NCI-H1436 treated with DMSO at 0.1 percent for 48 hours (cell line): ENCODE data around the gene GNB2.
"Not testable (repeated sequence)": the region's sequence is repeated elsewhere in the genome, so short reads cannot be mapped to it uniquely, and the experiment has no call there.

Source experiments
- DNase-seq: peaks from one replicate; lab custom pipeline; 2025; lab: John Stamatoyannopoulos, UW

Gene GNB2

DNA sequence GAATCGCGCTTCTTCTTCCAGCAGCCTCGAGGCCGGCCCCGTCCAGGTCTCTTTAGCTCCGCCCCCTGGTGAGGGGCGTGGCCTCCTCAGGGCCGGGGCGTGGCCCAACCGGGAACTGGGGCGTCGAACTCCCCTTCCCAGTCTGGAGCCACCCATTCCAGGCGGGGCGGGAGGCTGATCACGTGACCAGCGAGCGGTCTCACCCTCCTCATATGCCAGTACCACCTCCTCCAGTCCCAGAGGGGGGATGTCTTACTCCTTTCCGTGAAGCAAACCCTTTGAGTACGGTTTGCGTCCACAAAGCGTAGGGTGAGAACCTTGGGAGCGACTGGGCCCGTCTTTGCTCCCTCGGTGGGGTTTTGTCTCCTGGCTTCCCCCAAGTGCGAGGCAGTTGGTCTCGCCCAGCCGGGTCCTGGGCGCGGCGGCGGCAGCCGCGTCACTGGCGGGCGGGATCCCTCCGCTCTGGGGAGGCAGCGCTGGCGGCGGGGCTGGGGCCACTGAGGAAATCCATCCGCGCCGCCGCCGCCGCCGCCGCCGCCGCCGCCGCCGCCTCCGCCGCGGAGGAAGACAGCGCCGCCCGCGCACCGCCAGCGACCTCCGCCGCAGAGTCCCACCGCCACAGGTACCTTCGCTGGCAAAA is at the start of gene GNB2:
TSS of gene GNB2 (plus strand) at position 439 of the 640 bp plus-strand sequence. CDS start 2,526 bp downstream, outside the sequence.
- peak; percentile 77 for DNase-seq

DNA sequence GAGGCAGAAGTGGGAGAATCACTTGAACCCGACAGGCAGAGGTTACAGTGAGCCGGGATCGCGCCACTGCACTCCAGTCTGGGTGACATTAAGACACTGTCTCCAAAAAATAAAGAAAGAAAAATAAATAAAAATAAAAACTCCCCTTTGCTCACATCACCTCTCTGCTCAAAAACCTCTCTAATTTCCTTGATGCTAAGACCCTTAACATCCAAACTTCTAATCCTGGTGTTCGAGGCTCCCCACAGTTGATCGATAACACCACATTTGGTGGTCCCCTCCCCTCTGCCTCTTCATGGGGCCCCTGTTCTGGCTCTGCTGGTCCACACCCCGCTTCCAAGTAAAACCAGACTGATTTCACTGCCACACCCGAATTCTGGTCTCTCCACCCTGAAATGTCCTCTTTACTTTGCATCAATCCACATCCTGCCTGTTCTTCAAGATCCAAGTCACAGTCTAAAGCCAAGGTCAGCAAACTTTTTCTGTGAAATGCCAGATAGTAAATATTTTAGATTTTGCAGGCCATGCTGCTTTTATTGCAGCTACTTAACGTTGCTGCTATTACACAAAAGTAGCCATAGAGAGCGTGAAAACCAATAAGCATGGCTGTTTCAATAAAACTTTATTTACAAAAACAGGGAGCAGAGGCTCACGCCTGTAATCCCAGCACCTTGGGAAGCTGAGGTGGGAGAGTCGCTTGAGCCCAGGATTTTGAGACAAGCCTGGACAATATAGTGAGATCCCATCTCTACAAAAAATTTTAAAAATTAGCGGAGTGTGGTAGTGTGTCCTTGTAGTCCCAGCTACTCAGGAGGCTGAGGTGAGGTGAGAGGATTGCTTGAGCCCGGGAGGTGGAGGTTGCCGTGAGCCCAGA is 49.4 kb upstream of the GNB2 start:
- DNase-seq: no peak

DNA sequence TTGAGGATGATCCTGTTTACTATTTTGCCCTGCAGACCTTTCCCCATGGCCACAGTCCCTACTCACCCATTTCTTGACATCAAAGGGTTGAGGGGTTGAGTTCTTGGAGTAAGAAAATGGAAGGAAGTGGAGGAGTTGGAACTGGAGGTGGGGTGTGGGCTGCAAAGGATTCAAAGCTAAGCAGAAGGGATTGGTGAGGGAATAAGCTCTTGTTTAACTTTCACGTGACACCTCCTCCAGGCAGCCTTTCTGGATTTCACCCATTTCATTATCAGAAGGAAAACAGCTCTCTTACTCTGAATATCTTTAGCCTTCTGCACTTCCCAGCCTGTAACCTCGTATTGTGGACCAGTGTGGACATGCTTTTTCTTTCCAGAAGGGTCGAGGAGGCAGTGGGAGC is 47.5 kb upstream of the GNB2 start:
- no peak for DNase-seq

DNA sequence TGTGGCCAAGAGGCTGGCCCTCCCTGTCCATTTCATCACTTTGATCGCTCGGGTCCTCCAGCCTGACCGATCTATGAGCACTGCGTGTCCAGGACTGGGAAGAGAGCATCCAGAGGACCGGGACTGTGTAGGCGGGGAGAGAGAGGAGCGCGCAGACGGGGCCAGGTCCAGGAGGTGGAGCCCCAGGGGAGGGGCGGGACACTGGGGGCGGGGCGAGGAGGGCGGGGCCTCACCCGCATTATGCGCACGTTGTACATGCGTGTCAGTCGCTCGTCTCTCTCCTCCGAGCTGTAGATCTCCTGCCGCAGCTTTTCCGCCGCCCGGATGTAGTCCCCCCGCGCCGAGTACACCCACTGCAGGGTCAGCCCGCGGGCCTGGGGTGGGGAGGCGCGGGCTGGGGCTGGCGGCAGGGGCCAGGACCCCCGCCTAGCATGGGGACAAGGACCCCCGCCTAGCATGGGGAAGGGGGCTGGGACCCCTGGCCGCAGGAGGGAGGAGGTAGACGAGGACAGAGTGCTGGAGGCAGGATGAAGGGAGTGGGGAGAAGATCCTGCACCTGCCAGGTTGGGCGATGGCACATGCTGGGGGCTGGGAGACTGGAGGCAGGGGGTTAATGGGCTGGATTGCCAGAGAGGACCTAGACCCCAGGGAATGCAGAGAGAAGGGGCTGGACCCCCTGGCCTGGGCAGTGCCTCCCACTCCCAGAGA is 46.9 kb upstream of the GNB2 start:
- no peak for DNase-seq

DNA sequence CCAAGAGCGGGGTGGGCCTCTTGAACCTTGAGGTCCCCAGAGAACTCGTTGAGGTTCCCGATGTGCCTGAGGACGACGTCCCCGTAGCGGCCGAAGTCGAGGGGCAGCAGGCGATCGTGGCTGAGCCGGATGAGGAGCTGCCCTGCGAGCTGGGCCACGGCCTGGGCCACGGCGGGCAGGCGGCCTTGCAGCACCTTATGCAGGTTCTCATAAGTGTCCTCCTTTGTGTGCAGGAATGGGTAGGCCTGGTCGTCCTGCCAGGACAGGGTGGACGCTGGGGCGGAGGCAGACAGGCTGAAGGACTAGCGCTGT is 46.3 kb upstream of the GNB2 start:
- DNase-seq: no peak

DNA sequence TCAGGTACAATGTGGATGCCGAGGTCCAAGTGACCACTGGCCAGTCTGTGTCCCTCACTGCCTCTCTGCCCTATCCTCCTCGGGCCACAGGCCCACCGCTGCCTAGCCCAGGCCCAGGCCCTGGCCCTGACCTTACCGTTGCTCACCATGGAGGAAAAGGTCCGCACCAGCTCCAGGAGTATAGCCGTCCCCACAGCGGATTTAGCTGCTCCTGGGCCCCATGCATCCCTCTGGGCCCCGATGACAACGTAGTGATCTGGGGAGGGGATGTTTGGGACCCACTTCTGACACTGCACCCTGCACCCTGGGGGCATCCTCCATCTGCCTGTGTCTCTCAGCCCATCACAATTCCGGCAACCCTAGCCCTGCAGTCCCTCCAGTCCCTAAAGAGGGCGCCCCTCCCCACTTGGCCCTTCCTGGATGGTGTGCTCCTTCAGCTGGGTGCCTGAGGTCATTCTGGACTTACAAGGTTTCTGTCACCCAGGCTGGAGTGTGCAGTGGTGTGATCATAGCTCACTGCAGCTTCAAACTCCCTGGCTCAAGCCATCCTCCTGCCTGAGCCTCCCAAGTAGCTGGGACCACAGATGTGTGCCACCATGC is 44.3 kb upstream of the GNB2 start:
- DNase-seq: no peak

DNA sequence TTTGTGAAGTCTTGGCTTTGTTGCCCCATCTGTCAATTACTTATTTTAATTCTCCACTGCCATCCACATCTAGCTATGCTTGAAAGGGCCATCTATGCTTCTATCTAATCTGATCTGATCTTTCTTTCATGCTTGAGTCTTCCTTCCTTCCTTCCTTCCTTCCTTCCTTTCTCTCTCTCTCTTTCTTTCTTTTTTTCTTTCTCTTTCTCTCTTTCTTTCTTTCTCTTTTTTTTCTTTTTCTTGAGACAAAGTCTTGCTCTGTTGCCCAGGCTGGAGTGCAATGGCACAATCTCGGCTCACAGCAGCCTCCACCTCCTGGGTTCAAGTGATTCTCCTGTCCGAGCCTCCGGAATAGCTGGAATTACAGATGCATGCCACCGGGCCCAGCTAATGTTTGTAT is 43.5 kb upstream of the GNB2 start:
- DNase-seq: no peak

DNA sequence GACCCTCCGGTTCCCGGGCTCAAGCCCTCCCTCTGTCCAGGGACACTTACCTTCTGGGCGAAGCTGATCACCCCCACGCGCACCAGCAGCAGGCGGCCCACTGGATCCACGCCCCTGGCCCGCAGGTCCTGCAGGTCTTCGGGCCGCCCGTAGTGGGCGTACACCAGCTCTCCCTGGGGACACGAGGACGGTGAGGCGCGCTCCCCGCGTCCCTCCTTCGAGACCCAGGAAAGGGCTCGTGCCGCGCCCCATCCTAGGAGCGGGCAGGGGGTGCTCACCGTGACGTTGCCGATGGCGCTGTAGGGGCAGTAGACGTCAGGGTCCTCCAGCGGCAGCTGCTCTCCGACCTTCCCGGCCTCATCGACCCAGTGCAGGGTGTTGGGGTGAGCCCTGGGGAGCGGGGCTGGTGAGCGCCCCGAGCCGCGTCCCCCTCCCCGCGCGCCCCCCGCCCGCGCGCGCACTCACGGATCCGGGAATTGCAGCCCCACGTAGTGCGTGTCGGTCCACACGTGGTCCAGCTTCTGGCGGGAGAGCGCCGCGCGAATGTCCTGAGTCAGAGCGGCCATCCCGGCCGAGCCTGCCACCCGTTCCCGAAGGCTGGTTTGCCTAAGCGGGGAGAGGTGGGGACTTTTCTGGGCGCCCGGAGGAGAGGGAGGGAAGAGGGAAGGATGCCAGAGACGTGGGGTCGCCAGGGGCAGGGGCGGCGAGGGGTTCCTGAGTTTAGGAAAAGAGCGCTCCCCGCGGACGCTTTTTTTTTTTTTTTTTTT is 40.4 kb upstream of the GNB2 start:
- no peak for DNase-seq

DNA sequence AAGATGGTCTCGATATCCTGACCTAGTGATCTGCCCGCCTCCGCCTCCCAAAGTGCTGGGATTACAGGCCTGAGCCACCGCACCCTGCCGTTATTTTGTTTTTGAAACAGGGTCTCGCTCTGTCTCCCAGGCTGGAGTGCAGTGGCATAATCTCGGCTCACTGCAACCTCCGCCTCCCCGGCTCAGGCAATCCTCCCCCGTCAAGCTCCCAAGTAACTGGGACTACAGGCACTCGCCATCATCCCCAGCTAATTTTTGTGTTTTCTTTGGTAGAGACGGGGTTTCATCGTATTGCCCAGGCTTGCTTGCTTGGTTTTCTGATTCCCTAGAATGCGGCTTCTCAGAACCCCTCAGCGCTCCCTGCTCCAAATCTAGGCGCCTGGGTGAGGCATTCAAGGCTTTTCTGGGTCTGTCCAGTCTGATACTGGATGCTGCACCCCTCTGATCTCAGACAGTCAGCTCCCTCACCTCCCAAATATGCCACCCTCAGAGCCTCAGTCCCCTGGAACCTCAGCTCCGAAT is 33.5 kb upstream of the GNB2 start:
- no peak for DNase-seq

DNA sequence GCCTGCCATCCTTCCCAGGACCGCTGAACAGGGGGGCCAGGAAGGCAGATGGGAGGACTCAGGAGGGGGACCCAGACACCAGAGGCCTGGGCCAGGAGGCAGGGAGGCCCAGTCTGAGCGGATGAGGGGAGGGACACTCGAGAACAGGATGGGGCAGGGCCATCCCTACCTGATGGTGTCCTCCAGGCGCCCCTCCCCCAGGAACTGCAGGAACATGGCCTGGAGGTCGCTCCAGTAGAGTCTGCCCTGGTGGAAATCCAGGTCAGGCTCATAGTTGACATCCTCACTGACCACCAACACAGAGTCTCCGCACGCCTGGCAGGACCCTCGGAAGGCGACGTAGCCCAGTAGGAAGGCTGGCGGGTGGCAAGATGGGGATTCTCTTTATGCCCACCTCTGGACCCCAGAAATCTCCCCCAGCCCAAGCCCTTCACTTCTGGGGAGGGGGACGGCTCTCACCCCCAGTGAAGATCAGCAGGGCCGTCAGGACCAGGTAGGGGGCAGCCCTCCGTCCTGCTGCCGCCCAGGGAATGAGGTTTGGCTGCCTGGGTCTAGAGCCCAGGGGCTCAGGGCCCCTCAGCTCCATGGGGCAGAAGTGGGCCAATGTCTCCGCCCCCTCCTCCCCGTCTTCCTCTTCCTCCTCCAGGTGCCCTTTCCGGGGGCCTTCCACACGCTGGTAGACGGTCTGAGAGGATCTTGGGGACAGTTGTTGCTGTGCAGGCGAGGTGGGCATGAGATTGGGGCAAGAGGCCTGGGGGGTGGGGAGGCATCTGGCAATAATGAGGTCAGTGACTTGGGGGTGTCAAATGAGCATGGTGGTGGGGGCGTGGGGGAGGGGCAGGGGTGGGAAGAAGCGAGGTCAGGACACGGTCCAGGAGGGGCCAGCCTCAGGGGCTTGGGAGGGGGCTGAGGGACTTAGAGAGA is 32.8 kb upstream of the GNB2 start:
- DNase-seq: no peak

DNA sequence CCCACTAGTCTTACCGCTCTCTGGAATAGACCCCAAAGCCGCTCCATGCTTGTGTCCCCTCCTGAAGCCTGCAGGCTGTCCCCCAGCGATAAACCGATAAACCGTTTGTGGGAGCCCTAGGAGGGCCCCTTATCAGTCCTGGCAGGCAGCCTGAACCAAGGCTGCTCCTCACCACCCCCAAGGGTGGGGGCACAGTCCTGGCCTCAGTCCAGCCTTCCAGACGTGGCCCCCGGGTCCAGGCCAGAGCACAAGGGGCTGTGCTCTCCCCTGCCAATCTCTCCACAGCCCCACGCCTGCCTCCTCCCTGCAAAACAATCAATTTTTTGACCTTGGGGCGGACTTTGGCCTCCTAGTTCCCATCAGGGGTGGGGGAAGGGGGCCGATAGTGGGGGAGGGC is 32.1 kb upstream of the GNB2 start, which contains the start of gene TFR2:
TSS of gene TFR2 (minus strand) at position 90 of the 397 bp plus-strand sequence. CDS start at position 47, 43 bp downstream.
- no peak for DNase-seq

DNA sequence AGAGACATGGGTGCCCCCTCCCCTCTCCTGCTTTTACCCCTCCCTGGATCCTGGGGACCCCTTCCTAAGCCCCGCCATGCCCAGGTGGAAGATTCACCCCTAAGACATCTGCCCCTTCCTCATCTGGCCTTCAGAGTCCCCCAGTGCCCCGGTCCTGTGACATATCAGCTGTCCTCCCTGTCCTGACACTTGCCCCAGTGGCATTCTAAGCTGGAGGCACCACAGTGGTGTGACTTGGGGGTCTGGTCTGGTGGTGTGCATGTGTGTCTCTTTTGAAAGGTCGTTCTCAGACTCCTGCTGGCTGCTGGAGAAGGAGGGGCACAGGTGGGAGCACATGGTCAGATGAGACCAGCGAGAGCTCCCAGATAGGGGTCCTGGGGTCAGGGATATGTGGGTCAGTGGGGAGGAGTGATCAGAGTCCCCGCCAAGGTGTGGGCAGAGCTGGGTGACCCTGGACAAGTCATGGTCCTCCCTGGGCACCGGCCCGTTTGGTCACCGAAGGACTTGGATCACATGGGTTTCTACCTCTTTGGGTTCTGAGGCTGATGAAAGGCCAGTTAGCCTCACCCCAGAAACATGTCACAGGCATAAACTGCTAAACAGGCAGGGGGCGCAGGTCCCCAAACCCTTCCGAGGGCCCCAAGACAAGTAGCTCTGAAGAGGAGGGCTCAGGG is 31.5 kb upstream of the GNB2 start:
- DNase-seq: no peak

DNA sequence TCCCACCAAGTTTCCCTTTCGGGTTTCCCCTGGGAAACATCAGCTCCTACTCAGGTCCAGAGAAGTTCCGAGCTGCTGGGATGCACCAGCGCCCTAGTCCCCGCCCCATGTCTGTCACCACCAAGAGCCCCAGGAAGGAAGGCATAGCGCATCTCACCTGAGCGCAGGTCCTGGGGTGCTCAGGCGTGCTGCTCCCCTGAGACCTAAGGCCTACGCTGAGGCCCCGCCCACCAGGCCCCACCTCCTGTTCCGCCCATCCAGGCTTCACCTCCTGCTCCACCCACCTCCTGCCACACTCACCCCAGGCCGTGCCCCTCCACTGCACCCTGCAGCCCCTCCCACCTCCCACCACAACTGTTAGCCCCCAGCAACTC is 31.0 kb upstream of the GNB2 start:
- DNase-seq: no peak

DNA sequence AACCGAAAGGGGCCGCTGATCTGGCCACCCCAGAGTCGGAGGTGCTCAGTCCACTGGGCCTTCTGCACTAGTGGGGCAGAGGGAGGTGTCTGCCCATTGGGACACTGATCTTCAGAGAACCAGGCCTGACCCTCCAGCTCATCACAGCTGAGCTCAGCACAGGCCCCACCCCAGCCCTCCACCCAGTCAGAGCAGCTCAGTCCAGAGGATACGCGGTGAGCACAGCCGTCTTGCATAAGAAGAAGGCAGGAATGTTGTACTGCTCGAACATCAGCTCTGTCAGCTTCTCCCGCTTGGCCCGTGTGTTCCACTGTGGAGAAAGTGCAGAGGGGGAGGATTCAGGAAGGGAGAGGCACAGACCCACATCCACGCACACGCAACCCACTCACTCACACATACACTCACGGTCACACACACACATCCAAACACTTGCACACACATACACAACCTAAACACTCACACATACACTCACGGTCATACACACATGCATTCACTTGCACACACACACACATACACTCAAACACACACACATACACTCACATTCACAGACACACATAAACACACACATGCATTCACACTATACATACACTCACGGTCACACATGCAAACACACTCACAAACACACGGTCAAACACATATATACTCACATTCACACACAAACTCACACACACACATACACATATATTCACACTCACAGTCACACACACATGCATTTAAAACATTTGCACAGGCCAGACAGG is 23.5 kb upstream of the GNB2 start:
- no peak for DNase-seq

DNA sequence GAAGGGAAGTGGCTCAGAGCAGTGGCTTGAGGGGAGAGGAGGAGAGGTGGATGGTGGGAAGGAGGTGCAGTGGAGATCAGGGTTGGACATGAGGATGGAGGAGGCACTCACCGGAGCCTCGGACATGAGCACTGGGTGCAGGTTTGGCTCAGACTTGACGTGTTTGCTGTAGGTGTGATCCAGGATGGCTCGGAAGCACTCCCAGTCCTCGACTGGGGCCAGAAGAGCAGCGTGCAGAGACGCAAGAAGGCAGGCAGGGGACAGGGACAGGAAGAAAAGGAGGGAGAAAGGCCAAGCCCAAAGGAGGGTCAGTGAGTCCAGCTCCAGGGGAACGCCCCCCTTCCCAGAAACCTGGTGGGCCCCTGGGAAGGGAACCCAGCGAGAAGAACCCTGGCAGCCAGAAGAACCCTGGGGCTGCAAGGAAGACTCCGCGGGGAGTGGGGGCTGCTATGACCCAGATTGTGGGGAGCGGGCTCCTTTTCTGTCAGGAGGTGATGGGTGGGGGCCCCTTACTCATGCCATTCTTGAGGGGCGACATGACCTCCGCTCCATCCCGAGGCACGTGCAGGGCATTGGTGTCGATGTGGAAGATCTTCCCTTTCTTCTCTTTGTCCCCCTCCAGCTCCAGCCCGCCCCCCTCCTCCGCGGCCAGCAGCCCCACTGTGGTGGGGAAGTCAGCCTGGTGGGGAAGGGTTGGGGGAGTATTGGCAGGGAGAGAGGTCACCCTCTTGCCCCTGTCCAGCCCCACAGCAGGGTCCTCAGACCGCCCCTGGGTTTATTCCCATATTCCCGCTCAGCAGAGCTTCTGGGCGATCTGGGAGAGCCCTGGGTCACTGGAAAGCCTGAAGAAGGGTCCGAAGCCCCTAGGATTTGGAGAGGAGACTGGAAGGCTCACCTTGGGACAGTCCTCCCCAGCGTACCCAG is 18.4 kb upstream of the GNB2 start:
- DNase-seq: no peak

DNA sequence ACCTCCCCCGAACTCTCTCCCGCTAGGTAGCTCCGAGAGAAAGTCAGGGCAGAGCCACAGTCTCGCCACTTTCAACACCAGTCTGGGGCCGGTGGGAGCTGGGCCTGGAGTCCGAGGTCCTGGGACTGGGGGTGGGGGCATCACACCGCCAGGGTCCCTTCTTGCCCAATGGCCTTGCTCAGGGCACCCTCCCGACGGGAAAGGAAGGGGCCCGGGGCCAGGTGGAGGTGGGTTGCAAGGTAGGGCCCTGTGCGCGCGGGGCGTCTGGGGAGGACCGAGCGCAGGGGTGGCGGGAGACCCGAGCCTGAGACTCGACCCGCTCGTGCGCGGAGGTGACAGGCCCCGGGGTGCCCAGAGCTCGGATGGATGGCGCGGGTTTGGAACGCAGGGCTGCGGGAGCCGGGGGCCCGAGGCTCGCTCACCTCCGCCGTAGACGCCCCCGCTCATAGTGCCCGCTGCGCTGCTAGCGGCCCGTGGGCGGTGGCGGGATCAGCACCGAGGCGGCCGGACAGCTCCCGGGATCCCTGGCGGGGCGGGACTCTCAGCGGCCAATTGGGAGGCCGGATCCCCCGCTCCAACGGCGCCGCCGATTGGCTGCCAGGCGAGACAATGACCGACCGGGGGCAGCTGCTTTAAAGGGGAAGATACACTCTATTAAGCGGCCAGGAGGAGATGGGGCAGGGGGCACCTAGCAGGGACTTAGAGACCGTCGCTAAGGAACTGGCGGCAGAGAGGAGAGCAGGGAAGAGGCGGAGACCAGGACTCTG is 17.4 kb upstream of the GNB2 start, which contains the start of gene ACTL6B:
TSS of gene ACTL6B (minus strand) at position 541 of the 767 bp plus-strand sequence. CDS start at position 447, 94 bp downstream.
- DNase-seq: peak; percentile 43

DNA sequence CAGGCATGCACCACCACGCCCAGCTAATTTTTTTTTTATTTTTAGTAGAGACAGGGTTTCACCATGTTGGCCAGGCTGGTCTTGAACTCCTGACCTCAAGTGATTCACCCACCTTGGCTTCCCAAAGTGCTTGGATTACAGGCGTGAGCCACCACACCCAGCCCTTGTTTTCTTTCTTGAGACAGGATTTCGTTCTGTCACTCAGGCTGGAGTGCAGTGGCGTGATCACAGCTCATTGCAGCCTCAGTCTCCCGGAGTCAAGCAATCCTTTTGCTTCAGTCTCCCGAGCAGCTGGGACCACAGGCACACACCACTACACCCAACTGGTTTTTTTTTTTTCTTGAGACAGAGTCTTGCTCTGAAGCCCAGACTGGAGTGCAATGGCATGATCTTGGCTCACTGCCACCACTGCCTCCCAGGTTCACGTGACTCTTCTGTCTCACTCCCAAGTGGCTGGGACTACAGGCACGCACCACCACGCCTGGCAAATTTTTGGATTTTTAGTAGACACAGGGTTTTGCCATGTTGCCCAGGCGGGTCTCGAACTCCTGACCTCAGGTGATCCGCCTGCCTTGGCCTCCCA is 11.3 kb upstream of the GNB2 start:
- not testable (repeated sequence) for DNase-seq
